Measurements from ENCODE around the gene CCDC88C. TPM values are rescaled to one million over a fixed set of nuclear protein-coding genes. Genes with fewer than 3 reads are reported as not detected.

Gene CCDC88C
- total RNA-seq (2021; fragmentation: NEBNext Ultra II Directional; extraction: Animal tissue kit (Norgen Biotek cat#: 25700)) = under 1 TPM in 3 of 6 experiments, not detected in 3; 0.09 to 0.61 (median 0.19) TPM
- long read RNA-seq = 0 reads

- no peaks in the 10 kb centered on the region for H3K4me1 Mint-ChIP-seq (ENCODE audit: low read depth)
- no peak within 1 kb of the TSS for H3K27ac Mint-ChIP-seq
- H3K4me3 Mint-ChIP-seq = peak within 1 kb of the TSS; percentile 43; the same call in 1 of the 2 replicates
- peaks cover 50% of the 10 kb centered on the region for H3K27me3 Mint-ChIP-seq (ENCODE audit: insufficient read depth)
- H3K9me3 Mint-ChIP-seq = no peaks in the 10 kb centered on the region
- no peak for TF ChIP-seq CTCF (IDR thresholded peaks at IDR 0.05)
- no peak for DNase-seq
- H3K36me3 Mint-ChIP-seq (ENCODE audit: low read depth) = no peaks in the 10 kb centered on the region
These were observed at the start of gene CCDC88C for GRCh38 chr14:91417120-91417982. Gene CCDC88C (minus strand): TSS chr14:91417820. CDS start chr14:91417690, 130 bp downstream.

GRCh38 chr14:91466192-91466591, 48.6 kb upstream of the CCDC88C start:
- DNase-seq = no peak
- Mint-ChIP-seq H3K4me1 (ENCODE audit: low read depth) (no peaks in the 10 kb centered on the region), H3K36me3 (ENCODE audit: low read depth) (peaks cover 50% of the 10 kb centered on the region), H3K9me3 (no peaks in the 10 kb centered on the region), H3K27ac (no peak overlapping the region), H3K27me3 (ENCODE audit: insufficient read depth) (no peaks in the 10 kb centered on the region; the same call in none of the 2 replicates), H3K4me3 (no peak overlapping the region)
- no peak for TF ChIP-seq CTCF (IDR thresholded peaks at IDR 0.05)

GRCh38 chr14:91464615-91465205, 47.1 kb upstream of the CCDC88C start:
- H3K9me3 Mint-ChIP-seq = no peaks in the 10 kb centered on the region
- TF ChIP-seq CTCF (IDR thresholded peaks at IDR 0.05) = no peak
- H3K27ac Mint-ChIP-seq = no peak overlapping the region
- no peaks in the 10 kb centered on the region; the same call in none of the 2 replicates for H3K27me3 Mint-ChIP-seq (ENCODE audit: insufficient read depth)
- DNase-seq = no peak
- no peaks in the 10 kb centered on the region for H3K4me1 Mint-ChIP-seq (ENCODE audit: low read depth)
- H3K4me3 Mint-ChIP-seq = no peak overlapping the region
- H3K36me3 Mint-ChIP-seq (ENCODE audit: low read depth) = peaks cover 47% of the 10 kb centered on the region

GRCh38 chr14:91458612-91459011, 41.0 kb upstream of the CCDC88C start:
- no peak overlapping the region for H3K27ac Mint-ChIP-seq
- peaks cover 56% of the 10 kb centered on the region for H3K36me3 Mint-ChIP-seq (ENCODE audit: low read depth)
- no peak for TF ChIP-seq CTCF (IDR thresholded peaks at IDR 0.05)
- no peaks in the 10 kb centered on the region for H3K4me1 Mint-ChIP-seq (ENCODE audit: low read depth)
- no peak for DNase-seq
- no peak overlapping the region for H3K4me3 Mint-ChIP-seq
- H3K9me3 Mint-ChIP-seq = no peaks in the 10 kb centered on the region
- H3K27me3 Mint-ChIP-seq (ENCODE audit: insufficient read depth) = peaks cover 3% of the 10 kb centered on the region

GRCh38 chr14:91456283-91456682, 38.7 kb upstream of the CCDC88C start:
- no peaks in the 10 kb centered on the region for H3K9me3 Mint-ChIP-seq
- peaks cover 43% of the 10 kb centered on the region for H3K36me3 Mint-ChIP-seq (ENCODE audit: low read depth)
- H3K27ac Mint-ChIP-seq = no peak overlapping the region
- no peak for TF ChIP-seq CTCF (IDR thresholded peaks at IDR 0.05)
- H3K4me1 Mint-ChIP-seq (ENCODE audit: low read depth) = no peaks in the 10 kb centered on the region
- H3K27me3 Mint-ChIP-seq (ENCODE audit: insufficient read depth) = peaks cover 4% of the 10 kb centered on the region
- DNase-seq = no peak
- no peak overlapping the region for H3K4me3 Mint-ChIP-seq

All from HFFc6 (cell line).